Measurements from ENCODE around the gene PKN1. TPM values are rescaled to one million over a fixed set of nuclear protein-coding genes. Genes with fewer than 3 reads are reported as not detected.

Gene PKN1
- total and polyA plus RNA-seq, 4 donors, result 13.7 to 41.6 (median 22.3) TPM

DNA sequence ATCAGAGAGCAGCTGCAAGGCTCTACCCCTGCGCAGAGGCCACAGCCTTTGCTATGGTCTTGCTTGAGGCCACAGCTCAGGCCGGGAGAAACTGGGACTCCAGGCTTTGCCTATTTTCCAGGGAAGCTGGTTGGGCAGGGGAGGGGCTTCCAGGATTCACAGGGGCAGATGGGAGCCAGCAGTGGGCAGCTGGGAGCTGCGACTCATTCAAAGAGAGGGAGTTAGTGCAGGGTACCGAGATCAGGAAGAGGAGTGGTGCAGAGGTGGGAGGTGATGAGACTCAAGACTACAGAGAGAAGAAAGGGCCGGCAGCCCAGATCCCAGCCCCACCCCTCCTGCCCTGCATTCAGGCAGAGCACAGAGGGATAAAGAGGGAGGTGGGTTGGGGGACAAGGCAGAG lies 39.8 kb upstream of the PKN1 start:
- Histone ChIP-seq H3K9ac (ENCODE audit: low read depth in 1 of 2, low read length in 2 of 2) (no peak overlapping the region), H3K27me3 (ENCODE audit: control insufficient read depth in 4 of 4, insufficient read depth in 4 of 4, low read length in 3 of 4) (no peaks in the 10 kb centered on the region), H3K4me3 (ENCODE audit: low read depth in 1 of 3, low read length in 3 of 3) (no peak overlapping the region), H3K9me3 (ENCODE audit: control insufficient read depth in 4 of 4, low read length in 3 of 4) (no peaks in the 10 kb centered on the region), H3K4me1 (ENCODE audit: control insufficient read depth in 4 of 4, insufficient read depth in 4 of 4, low read length in 3 of 4) (no peaks in the 10 kb centered on the region), H3K27ac (ENCODE audit: low read depth in 1 of 2, low read length in 2 of 2) (no peak overlapping the region), H3K36me3 (ENCODE audit: control insufficient read depth in 4 of 4, insufficient read depth in 3 of 4, low read depth in 1 of 4, low read length in 3 of 4) (peaks cover 0 to 12% (median under 1%) of the 10 kb centered on the region in 4 donors)
- no peak for TF ChIP-seq SP1 (IDR thresholded peaks at IDR 0.05)
- TF ChIP-seq, protein P1, sequence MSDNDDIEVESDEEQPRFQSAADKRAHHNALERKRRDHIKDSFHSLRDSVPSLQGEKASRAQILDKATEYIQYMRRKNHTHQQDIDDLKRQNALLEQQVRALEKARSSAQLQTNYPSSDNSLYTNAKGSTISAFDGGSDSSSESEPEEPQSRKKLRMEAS (IDR thresholded peaks at IDR 0.05), result no peak
- 75% methylated on average over 5 of the region's 5 CpGs for WGBS
- DNase-seq (ENCODE audit: low spot score), result no peak

DNA sequence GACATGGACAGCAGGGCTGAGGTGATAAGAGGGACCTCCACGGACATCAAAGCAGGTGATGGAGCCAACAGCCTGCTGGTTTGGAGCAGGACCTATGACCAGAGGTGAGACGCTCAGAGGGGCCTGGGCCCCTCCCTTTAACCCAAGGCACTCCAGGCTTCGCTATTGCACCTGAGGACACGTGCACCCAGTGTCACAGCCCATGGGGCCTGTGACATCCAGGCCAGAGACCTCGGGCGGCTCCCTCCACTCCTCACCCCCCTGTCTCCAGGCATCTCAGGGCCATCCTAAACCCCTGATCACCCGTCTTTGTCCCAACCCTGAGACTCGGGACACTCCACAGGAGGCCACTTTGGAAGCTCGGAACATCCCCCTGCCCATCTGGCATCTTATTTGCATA lies 38.9 kb upstream of the PKN1 start:
- Histone ChIP-seq H3K27ac (ENCODE audit: low read depth in 1 of 2, low read length in 2 of 2) (no peak overlapping the region), H3K9me3 (ENCODE audit: control insufficient read depth in 4 of 4, low read length in 3 of 4) (no peaks in the 10 kb centered on the region), H3K9ac (ENCODE audit: low read depth in 1 of 2, low read length in 2 of 2) (no peak overlapping the region), H3K4me1 (ENCODE audit: control insufficient read depth in 4 of 4, insufficient read depth in 4 of 4, low read length in 3 of 4) (no peaks in the 10 kb centered on the region), H3K36me3 (ENCODE audit: control insufficient read depth in 4 of 4, insufficient read depth in 3 of 4, low read depth in 1 of 4, low read length in 3 of 4) (peaks cover 0 to 12% (median 2%) of the 10 kb centered on the region in 4 donors), H3K4me3 (ENCODE audit: low read depth in 1 of 3, low read length in 3 of 3) (no peak overlapping the region), H3K27me3 (ENCODE audit: control insufficient read depth in 4 of 4, insufficient read depth in 4 of 4, low read length in 3 of 4) (no peaks in the 10 kb centered on the region)
- TF ChIP-seq EGR1 (IDR thresholded peaks at IDR 0.05; ENCODE audit: low read depth in 2 of 2), result no peak
- no peak for TF ChIP-seq RAD21 (IDR thresholded peaks at IDR 0.05)
- no peak for TF ChIP-seq HNF4A (conservative IDR thresholded peaks at IDR 0.05)
- TF ChIP-seq, protein P2, sequence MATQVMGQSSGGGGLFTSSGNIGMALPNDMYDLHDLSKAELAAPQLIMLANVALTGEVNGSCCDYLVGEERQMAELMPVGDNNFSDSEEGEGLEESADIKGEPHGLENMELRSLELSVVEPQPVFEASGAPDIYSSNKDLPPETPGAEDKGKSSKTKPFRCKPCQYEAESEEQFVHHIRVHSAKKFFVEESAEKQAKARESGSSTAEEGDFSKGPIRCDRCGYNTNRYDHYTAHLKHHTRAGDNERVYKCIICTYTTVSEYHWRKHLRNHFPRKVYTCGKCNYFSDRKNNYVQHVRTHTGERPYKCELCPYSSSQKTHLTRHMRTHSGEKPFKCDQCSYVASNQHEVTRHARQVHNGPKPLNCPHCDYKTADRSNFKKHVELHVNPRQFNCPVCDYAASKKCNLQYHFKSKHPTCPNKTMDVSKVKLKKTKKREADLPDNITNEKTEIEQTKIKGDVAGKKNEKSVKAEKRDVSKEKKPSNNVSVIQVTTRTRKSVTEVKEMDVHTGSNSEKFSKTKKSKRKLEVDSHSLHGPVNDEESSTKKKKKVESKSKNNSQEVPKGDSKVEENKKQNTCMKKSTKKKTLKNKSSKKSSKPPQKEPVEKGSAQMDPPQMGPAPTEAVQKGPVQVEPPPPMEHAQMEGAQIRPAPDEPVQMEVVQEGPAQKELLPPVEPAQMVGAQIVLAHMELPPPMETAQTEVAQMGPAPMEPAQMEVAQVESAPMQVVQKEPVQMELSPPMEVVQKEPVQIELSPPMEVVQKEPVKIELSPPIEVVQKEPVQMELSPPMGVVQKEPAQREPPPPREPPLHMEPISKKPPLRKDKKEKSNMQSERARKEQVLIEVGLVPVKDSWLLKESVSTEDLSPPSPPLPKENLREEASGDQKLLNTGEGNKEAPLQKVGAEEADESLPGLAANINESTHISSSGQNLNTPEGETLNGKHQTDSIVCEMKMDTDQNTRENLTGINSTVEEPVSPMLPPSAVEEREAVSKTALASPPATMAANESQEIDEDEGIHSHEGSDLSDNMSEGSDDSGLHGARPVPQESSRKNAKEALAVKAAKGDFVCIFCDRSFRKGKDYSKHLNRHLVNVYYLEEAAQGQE (IDR thresholded peaks at IDR 0.05), result no peak
- TF ChIP-seq, protein P3, sequence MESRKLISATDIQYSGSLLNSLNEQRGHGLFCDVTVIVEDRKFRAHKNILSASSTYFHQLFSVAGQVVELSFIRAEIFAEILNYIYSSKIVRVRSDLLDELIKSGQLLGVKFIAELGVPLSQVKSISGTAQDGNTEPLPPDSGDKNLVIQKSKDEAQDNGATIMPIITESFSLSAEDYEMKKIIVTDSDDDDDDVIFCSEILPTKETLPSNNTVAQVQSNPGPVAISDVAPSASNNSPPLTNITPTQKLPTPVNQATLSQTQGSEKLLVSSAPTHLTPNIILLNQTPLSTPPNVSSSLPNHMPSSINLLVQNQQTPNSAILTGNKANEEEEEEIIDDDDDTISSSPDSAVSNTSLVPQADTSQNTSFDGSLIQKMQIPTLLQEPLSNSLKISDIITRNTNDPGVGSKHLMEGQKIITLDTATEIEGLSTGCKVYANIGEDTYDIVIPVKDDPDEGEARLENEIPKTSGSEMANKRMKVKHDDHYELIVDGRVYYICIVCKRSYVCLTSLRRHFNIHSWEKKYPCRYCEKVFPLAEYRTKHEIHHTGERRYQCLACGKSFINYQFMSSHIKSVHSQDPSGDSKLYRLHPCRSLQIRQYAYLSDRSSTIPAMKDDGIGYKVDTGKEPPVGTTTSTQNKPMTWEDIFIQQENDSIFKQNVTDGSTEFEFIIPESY (IDR thresholded peaks at IDR 0.05), result no peak
- TF ChIP-seq SP1 (IDR thresholded peaks at IDR 0.05), result no peak
- TF ChIP-seq FOXA1 (IDR thresholded peaks at IDR 0.05), result no peak
- no peak for TF ChIP-seq FOXA2 (IDR thresholded peaks at IDR 0.05)
- TF ChIP-seq, protein P4, sequence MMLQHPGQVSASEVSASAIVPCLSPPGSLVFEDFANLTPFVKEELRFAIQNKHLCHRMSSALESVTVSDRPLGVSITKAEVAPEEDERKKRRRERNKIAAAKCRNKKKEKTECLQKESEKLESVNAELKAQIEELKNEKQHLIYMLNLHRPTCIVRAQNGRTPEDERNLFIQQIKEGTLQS (IDR thresholded peaks at IDR 0.05), result no peak
- WGBS, result 75% methylated on average over 9 of the region's 9 CpGs
- no peak for DNase-seq (ENCODE audit: low spot score)

DNA sequence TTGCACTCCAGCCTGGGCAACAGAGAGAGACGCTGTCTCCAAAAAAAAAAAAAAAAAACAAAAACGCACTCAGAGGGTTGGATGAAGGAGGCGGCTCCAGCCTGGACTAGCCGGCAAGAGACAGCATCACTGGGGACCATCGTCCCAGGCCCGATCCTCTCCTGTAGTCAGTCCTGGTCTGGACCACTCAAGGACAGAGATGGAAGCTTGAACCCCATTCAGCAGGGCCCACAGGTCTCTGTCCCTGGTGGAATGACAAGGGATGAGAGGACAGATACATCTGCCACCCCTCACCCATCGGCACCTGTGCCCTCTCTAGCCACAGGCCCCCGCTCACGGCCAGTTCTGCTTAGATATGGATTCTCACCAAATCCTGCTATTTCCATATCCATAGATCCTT lies 37.8 kb upstream of the PKN1 start:
- Histone ChIP-seq H3K4me3 (ENCODE audit: low read depth in 1 of 3, low read length in 3 of 3) (no peak overlapping the region), H3K27ac (ENCODE audit: low read depth in 1 of 2, low read length in 2 of 2) (no peak overlapping the region), H3K36me3 (ENCODE audit: control insufficient read depth in 4 of 4, insufficient read depth in 3 of 4, low read depth in 1 of 4, low read length in 3 of 4) (peaks cover 0 to 12% (median 2%) of the 10 kb centered on the region in 4 donors), H3K9me3 (ENCODE audit: control insufficient read depth in 4 of 4, low read length in 3 of 4) (no peaks in the 10 kb centered on the region), H3K4me1 (ENCODE audit: control insufficient read depth in 4 of 4, insufficient read depth in 4 of 4, low read length in 3 of 4) (no peaks in the 10 kb centered on the region), H3K9ac (ENCODE audit: low read depth in 1 of 2, low read length in 2 of 2) (no peak overlapping the region), H3K27me3 (ENCODE audit: control insufficient read depth in 4 of 4, insufficient read depth in 4 of 4, low read length in 3 of 4) (no peaks in the 10 kb centered on the region)
- 89% methylated on average over 9 of the region's 9 CpGs for WGBS
- no peak for DNase-seq (ENCODE audit: low spot score)
- TF ChIP-seq, protein P2 (IDR thresholded peaks at IDR 0.05), result no peak
- TF ChIP-seq NR2F2 (IDR thresholded peaks at IDR 0.05), result no peak
- TF ChIP-seq GABPA (IDR thresholded peaks at IDR 0.05 in 1 of 2, conservative IDR thresholded peaks at IDR 0.05 in 1 of 2), result no peak
- TF ChIP-seq, protein P4 (IDR thresholded peaks at IDR 0.05), result no peak
- no peak for TF ChIP-seq JUND (IDR thresholded peaks at IDR 0.05)
- TF ChIP-seq HNF4A (conservative IDR thresholded peaks at IDR 0.05), result no peak
- TF ChIP-seq SP1 (IDR thresholded peaks at IDR 0.05), result no peak
- TF ChIP-seq TAF1 (conservative IDR thresholded peaks at IDR 0.05), result no peak
- TF ChIP-seq HNF4G (IDR thresholded peaks at IDR 0.05), result no peak
- TF ChIP-seq RXRA (IDR thresholded peaks at IDR 0.05), result no peak
- TF ChIP-seq, protein P1 (IDR thresholded peaks at IDR 0.05), result no peak

Measured in liver (tissue), 9 donors.